Heart left ventricle (tissue), 13 donors: ENCODE measurements around the gene METTL22.

Experiments
- POLR2A ChIP-seq, 2 donors: fragments of 450-650 bp; IDR thresholded peaks; one replicate each; pipeline ENCODE4 v1.6.1; 2017; ENCODE audit warnings: antibody characterized with exemption in 2 of 2, mild to moderate bottlenecking in 2 of 2, moderate library complexity in 2 of 2
- TF ChIP-seq, protein P1 (sequence below), 12 donors: fragments of 200-600 bp; sonication (generic) in 4 of 12; IDR thresholded peaks; one replicate each; pipeline versions ENCODE4 v1.5.0 to v1.8.0; 2018 to 2022; ENCODE audit warnings: antibody characterized with exemption in 12 of 12, mild to moderate bottlenecking in 5 of 12
- donor health status: ischemic (EF 13 %, LVEDD 7.1; RV severe dilation, severe dysfunction).
- donor health status: DM: no; HTN: yes; CAD: no.
- donor health status: DM: no; HTN: no; CAD: no.
- donor health status: ischemic (EF 25% LVEDD 6.9; RV normal size, moderate dysfunction).
- donor health status: ischemic (EF 25% LVEDD 5.7; RV mildly dilated, moderate dysfunction).
- donor health status: ischemic (EF 35%, LVEDD 5.7; RV mildly dilated, moderate dysfunction).
- donor health status: nonischemic (EF 11% LVEDD 7.7; RV severe dilation, severe dysfunction).
- donor health status: DM: yes; HTN: yes; CAD: no.
- donor health status: PGD.
- donor health status: ischemic (EF 29% LVEDD 5.4; RV normal size, mild dysfunction).
- donor health status: nonischemic (EF 23%, LVEDD 6.1; RV moderate dilation, normal function).

DNA sequence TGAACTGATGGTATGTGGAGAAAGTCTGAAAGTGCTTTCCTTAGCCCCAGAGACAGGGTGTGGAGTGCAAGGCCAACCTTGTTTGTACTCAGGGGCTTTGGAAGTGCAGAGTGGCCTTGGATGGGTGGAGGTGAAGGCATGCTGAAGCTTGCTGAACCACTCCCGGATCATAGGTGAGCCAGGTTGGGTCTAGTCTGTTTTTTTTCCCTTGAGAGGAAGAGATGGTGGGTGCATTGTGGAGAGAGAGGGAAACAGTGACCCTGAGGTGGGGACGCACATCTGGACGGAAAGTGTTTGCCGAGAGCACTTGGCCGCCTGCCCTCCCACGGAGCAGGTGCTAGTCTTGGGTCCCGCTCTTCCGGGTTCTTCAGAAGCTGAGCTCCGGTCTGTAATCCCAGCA lies 65.4 kb downstream of the METTL22 start:
- TF ChIP-seq, protein P1, sequence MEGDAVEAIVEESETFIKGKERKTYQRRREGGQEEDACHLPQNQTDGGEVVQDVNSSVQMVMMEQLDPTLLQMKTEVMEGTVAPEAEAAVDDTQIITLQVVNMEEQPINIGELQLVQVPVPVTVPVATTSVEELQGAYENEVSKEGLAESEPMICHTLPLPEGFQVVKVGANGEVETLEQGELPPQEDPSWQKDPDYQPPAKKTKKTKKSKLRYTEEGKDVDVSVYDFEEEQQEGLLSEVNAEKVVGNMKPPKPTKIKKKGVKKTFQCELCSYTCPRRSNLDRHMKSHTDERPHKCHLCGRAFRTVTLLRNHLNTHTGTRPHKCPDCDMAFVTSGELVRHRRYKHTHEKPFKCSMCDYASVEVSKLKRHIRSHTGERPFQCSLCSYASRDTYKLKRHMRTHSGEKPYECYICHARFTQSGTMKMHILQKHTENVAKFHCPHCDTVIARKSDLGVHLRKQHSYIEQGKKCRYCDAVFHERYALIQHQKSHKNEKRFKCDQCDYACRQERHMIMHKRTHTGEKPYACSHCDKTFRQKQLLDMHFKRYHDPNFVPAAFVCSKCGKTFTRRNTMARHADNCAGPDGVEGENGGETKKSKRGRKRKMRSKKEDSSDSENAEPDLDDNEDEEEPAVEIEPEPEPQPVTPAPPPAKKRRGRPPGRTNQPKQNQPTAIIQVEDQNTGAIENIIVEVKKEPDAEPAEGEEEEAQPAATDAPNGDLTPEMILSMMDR (IDR thresholded peaks at IDR 0.05), result no peak
- TF ChIP-seq POLR2A (IDR thresholded peaks at IDR 0.05), result no peak
